Trophoblast cell (in vitro differentiated cells and primary cell): ENCODE results near the gene DENND4A.
"Not testable (repeated sequence)": the region's sequence is repeated elsewhere in the genome, so short reads cannot be mapped to it uniquely, and the experiment has no call there.

ENCODE experiments used
- DNase-seq, 2 donors: peaks; one replicate each; pipeline ENCODE4 v3.0.0-alpha.2; 2016
- H2AFZ ChIP-seq: 2 replicates; pipeline ENCODE4 v1.6.1; 2013; ENCODE audit warnings: low read length, moderate library complexity, mild to moderate bottlenecking; ENCODE audit not compliant: insufficient read depth, poor library complexity
- H2AK5ac ChIP-seq: 2 replicates; pipeline ENCODE4 v1.6.1; 2013; ENCODE audit warnings: mild to moderate bottlenecking, low read length
- H2BK120ac ChIP-seq: 2 replicates; pipeline ENCODE4 v1.6.1; 2013; ENCODE audit warnings: low read length, mild to moderate bottlenecking, moderate library complexity; ENCODE audit not compliant: insufficient read depth, poor library complexity
- H2BK12ac ChIP-seq: 2 replicates; pipeline ENCODE4 v1.6.1; 2013; ENCODE audit warnings: mild to moderate bottlenecking, low read length, moderate library complexity
- H2BK5ac ChIP-seq: 2 replicates; pipeline ENCODE4 v1.6.1; 2013; ENCODE audit warnings: low read length, low read depth, moderate library complexity, mild to moderate bottlenecking; ENCODE audit not compliant: poor library complexity
- H3K14ac ChIP-seq: 2 replicates; pipeline ENCODE4 v1.6.1; 2013; ENCODE audit warnings: mild to moderate bottlenecking, low read length
- H3K18ac ChIP-seq: 2 replicates; pipeline ENCODE4 v1.6.1; 2013; ENCODE audit warnings: mild to moderate bottlenecking, low read length
- H3K23ac ChIP-seq: 2 replicates; pipeline ENCODE4 v1.6.1; 2013; ENCODE audit warnings: low read length
- H3K27ac ChIP-seq: 2 replicates; pipeline ENCODE4 v1.5.1; 2013; ENCODE audit warnings: low read depth, mild to moderate bottlenecking, inconsistent platforms, low read length, moderate library complexity
- H3K27me3 ChIP-seq: 2 replicates; pipeline ENCODE4 v1.6.1; 2013; ENCODE audit warnings: inconsistent platforms, mild to moderate bottlenecking, low read length, moderate library complexity; ENCODE audit not compliant: insufficient read depth
- H3K36me3 ChIP-seq, 2 experiments: 1 replicate in 1 of 2; 2 replicates in 1 of 2; pipeline ENCODE4 v1.6.1; 2013; ENCODE audit warnings: low read length in 2 of 2, mild to moderate bottlenecking in 2 of 2, moderate library complexity in 1 of 2; ENCODE audit not compliant: insufficient read depth in 2 of 2, control insufficient read depth in 1 of 2
- H3K4ac ChIP-seq: 2 replicates; pipeline ENCODE4 v1.6.1; 2013; ENCODE audit warnings: low read depth, mild to moderate bottlenecking, low read length, moderate library complexity
- H3K4me1 ChIP-seq, 2 experiments: 1 replicate in 1 of 2; 2 replicates in 1 of 2; pipeline ENCODE4 v1.6.1; 2013; ENCODE audit warnings: low read length in 2 of 2, mild to moderate bottlenecking in 2 of 2, moderate library complexity in 1 of 2; ENCODE audit not compliant: insufficient read depth in 2 of 2, control insufficient read depth in 1 of 2
- H3K4me2 ChIP-seq: 2 replicates; pipeline ENCODE4 v1.6.1; 2013; ENCODE audit warnings: inconsistent platforms, mild to moderate bottlenecking, low read length, moderate library complexity
- H3K4me3 ChIP-seq: 2 replicates; pipeline ENCODE4 v1.5.1; 2013; ENCODE audit warnings: mild to moderate bottlenecking, low read depth, low read length, inconsistent platforms
- H3K79me1 ChIP-seq: one replicate; pipeline ENCODE4 v1.6.1; 2013; ENCODE audit warnings: low read length
- H3K79me2 ChIP-seq: 2 replicates; pipeline ENCODE4 v1.6.1; 2013; ENCODE audit warnings: low read length, mild to moderate bottlenecking; ENCODE audit not compliant: control insufficient read depth, insufficient read depth, poor library complexity
- H3K9ac ChIP-seq: 2 replicates; pipeline ENCODE4 v1.6.1; 2013; ENCODE audit warnings: mild to moderate bottlenecking, low read length
- H3K9me3 ChIP-seq: 2 replicates; pipeline ENCODE4 v1.6.1; 2013; ENCODE audit warnings: low read depth, mild to moderate bottlenecking, control low read depth, inconsistent platforms, low read length; ENCODE audit not compliant: insufficient read depth
- H4K12ac ChIP-seq: 2 replicates; pipeline ENCODE4 v1.6.1; 2013; ENCODE audit warnings: low read depth, mild to moderate bottlenecking, low read length, moderate library complexity
- H4K8ac ChIP-seq: 2 replicates; pipeline ENCODE4 v1.6.1; 2013; ENCODE audit warnings: low read depth, mild to moderate bottlenecking, low read length, moderate library complexity
- H4K91ac ChIP-seq: one replicate; pipeline ENCODE4 v1.6.1; 2013; ENCODE audit warnings: low read depth, mild to moderate bottlenecking, low read length, moderate library complexity
- WGBS: extraction: QIAGEN DNeasy Blood & Tissue Kit; methylation state at CpG from one replicate; pipeline ENCODE4 v1.1.7; 2013; ENCODE audit warnings: missing lambda C conversion rate; ENCODE audit not compliant: insufficient read length, insufficient coverage; ENCODE audit errors: extremely low coverage; 5-methylcytosine and 5-hydroxymethylcytosine counted together

The DENND4A gene

DNA sequence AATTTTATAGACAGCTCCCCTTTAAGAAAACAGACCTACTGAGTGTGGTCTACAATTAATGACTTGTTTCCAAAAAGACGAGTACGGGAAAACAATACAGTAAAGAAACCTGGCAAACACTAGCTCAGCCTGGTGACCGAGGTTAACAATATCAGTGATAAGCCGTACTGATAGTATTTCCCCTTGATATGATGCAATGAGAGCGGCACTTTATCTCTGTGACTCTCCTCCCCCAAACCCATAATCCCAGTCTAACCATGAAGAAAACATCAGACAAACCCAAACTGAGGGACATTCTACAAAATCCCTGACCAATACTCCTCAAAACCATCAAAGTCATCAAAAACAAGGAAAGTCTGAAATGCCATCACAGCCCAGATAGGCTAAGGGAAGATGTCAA lies 8.2 kb downstream of the DENND4A start:
- Histone ChIP-seq H3K23ac (no peak overlapping the region), H3K9me3 (no peaks in the 10 kb centered on the region), H4K91ac (no peak overlapping the region), H2BK5ac (no peak overlapping the region), H3K79me1 (no peaks in the 10 kb centered on the region), H2AK5ac (no peak overlapping the region), H3K79me2 (no peaks in the 10 kb centered on the region), H3K9ac (no peak overlapping the region), H2AFZ (no peak overlapping the region), H2BK12ac (no peak overlapping the region), H3K27me3 (no peaks in the 10 kb centered on the region), H3K4me2 (no peak overlapping the region), H3K4ac (no peak overlapping the region), H3K14ac (no peak overlapping the region), H4K12ac (no peak overlapping the region), H3K4me1 (no peaks in the 10 kb centered on the region), H2BK120ac (no peak overlapping the region), H4K8ac (no peak overlapping the region), H3K18ac (no peak overlapping the region), H3K36me3 (no peaks in the 10 kb centered on the region), H3K4me3 (no peak overlapping the region), H3K27ac (no peak overlapping the region)
- DNase-seq: no peak
- WGBS: no CpG with 5 or more reads among the region's 5 CpGs

DNA sequence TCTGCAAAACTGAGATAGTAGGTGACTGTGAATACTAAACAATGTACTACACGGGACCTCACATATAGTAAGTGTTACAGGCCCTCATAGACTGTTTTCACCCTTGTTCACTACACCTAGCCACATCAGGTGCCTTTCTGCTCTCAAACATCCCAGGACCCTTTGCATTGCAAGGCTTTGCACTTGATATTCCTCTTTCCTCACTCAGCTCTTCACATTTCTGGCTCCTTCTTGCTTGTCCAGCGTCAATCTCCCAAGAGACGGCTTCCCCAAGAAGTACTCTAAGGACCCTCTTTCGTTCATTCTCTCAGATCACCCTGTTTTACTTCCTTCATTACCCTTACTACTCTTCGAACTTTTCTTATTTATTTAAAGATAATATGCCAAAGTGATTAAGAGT lies 10.0 kb downstream of the DENND4A start:
- no peak overlapping the region for H3K23ac ChIP-seq
- H2AFZ ChIP-seq: no peak overlapping the region
- no peaks in the 10 kb centered on the region for H3K79me1 ChIP-seq
- H3K18ac ChIP-seq: no peak overlapping the region
- no peak overlapping the region for H2BK120ac ChIP-seq
- no peak overlapping the region for H3K14ac ChIP-seq
- no peak overlapping the region for H3K27ac ChIP-seq
- no peak overlapping the region for H2BK12ac ChIP-seq
- no peak overlapping the region for H2AK5ac ChIP-seq
- no peak overlapping the region for H3K4me3 ChIP-seq
- no peak overlapping the region for H4K91ac ChIP-seq
- H3K4me2 ChIP-seq: no peak overlapping the region
- no peaks in the 10 kb centered on the region for H3K9me3 ChIP-seq
- H3K9ac ChIP-seq: no peak overlapping the region
- no peak overlapping the region for H4K12ac ChIP-seq
- H2BK5ac ChIP-seq: no peak overlapping the region
- DNase-seq: no peak
- no peak overlapping the region for H3K4ac ChIP-seq
- H3K79me2 ChIP-seq: no peaks in the 10 kb centered on the region
- H3K36me3 ChIP-seq: no peaks in the 10 kb centered on the region
- H3K4me1 ChIP-seq: no peaks in the 10 kb centered on the region
- no peaks in the 10 kb centered on the region for H3K27me3 ChIP-seq
- 100% methylated on average over 2 of the region's 5 CpGs for WGBS
- H4K8ac ChIP-seq: no peak overlapping the region

DNA sequence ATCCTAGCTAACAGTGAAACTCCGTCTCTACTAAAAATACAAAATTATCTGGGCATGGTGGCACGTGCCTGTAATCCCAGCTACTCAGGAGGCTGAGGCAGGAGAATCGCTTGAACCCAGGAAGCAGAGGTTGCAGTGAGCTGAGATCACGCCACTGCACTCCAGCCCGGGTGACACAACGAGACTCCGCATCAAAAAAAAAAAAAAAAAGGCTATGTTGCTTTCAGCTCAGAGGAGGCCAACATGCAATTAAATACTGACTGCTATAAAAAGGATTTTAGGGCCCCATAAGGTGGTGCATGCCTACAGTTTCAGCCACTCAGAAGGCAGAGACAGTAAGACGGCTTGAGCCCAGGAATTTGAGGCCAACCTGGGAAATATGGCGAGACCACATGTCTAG lies 13.4 kb downstream of the DENND4A start:
- no CpG with 5 or more reads among the region's 9 CpGs for WGBS
- H3K27ac ChIP-seq, H3K14ac ChIP-seq, H3K9me3 ChIP-seq, H4K8ac ChIP-seq, H3K4me2 ChIP-seq, H3K9ac ChIP-seq, DNase-seq, H3K4me1 ChIP-seq, H3K79me2 ChIP-seq, H2AFZ ChIP-seq, H3K18ac ChIP-seq, H2BK120ac ChIP-seq, H2AK5ac ChIP-seq, H3K36me3 ChIP-seq, H4K91ac ChIP-seq, H3K23ac ChIP-seq, H3K4me3 ChIP-seq, H4K12ac ChIP-seq, H2BK12ac ChIP-seq, H3K79me1 ChIP-seq, H3K27me3 ChIP-seq, H2BK5ac ChIP-seq, H3K4ac ChIP-seq: not testable (repeated sequence)

DNA sequence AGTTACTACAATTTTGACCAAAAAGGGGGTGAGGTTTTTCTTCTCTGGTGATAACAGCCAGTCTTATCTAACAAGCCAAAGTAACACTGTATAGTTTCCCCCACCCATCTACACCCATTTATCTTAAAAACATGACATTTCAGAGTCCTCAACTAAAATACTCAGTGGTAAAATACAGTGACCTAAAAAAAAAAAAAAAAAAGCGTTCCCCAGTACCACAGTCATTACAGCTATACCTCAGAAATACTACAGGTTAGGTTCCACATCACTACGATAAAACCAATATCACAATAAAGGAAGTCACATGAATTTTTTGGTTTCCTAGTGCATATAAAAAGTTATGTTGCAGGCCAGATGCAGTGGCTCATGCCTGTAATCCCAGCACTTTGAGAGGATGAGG lies 13.8 kb downstream of the DENND4A start:
- Histone ChIP-seq H4K8ac (no peak overlapping the region), H2AFZ (no peak overlapping the region), H3K4ac (no peak overlapping the region), H4K91ac (no peak overlapping the region), H4K12ac (no peak overlapping the region), H3K79me2 (no peaks in the 10 kb centered on the region), H3K4me3 (no peak overlapping the region), H2BK5ac (no peak overlapping the region), H3K14ac (no peak overlapping the region), H3K79me1 (no peaks in the 10 kb centered on the region), H2BK12ac (no peak overlapping the region), H3K27ac (no peak overlapping the region), H3K27me3 (no peaks in the 10 kb centered on the region), H3K9me3 (no peaks in the 10 kb centered on the region), H3K4me2 (no peak overlapping the region), H3K4me1 (no peaks in the 10 kb centered on the region), H3K23ac (no peak overlapping the region), H3K36me3 (no peaks in the 10 kb centered on the region), H3K9ac (no peak overlapping the region), H2AK5ac (no peak overlapping the region), H2BK120ac (no peak overlapping the region), H3K18ac (no peak overlapping the region)
- DNase-seq: no peak
- no CpG with 5 or more reads among the region's 2 CpGs for WGBS
